GM23248 (cell line): ENCODE measurements around the gene CIB1.

Experiments used
- EZH2 ChIP-seq: fragments of 200-600 bp; sonication (generic); IDR thresholded peaks from 2 replicates; pipeline ENCODE4 v1.6.1; 2018; ENCODE audit warnings: antibody characterized with exemption, mild to moderate bottlenecking; ENCODE audit not compliant: insufficient read depth, poor library complexity, severe bottlenecking
- EZH2phosphoT487 ChIP-seq: fragments of 200-600 bp; sonication (generic); IDR thresholded peaks from 2 replicates; pipeline ENCODE4 v1.6.1; 2018; ENCODE audit warnings: antibody characterized with exemption, moderate library complexity, mild to moderate bottlenecking, low read depth; ENCODE audit not compliant: insufficient read depth

DNA sequence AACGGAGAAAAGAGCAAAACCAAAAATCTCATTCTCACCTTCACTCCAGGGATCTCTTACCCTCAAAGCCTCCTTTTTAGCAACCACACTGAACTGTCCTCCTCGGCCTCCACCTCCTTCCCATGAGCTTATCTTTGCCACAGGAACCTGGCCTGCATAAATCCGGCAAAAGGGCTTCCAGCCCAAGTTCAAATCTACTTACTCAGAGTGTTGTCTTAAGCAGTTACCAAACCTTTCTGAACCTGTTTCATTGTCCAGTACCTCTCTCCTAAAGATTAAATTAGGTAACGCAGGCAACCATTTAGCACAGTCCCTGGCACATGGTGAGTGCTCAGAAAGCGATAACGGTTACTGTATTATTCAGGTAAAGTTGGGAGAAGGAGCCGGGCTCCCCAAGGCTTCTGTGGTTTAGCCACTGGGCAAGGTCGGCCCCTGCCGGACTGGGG, 777 bp downstream of the CIB1 start:
- TF ChIP-seq EZH2phosphoT487 (no peak), EZH2 (no peak)
